RWPE1 (cell line): ENCODE data around the gene KIF2C.
"Not testable (repeated sequence)": the region's sequence is repeated elsewhere in the genome, so short reads cannot be mapped to it uniquely, and the experiment has no call there.

Source experiments
- CTCF ChIA-PET: fragments of 350-600 bp; sonication (Branson Sonifier 250); formaldehyde crosslinking; extraction: SDS; loops from one replicate; lab custom pipeline; 2021; lab: Yijun Ruan, JAX
- POLR2A ChIA-PET: fragments of 400-600 bp; formaldehyde crosslinking; extraction: SDS; loops from one replicate; lab custom pipeline; 2020; ENCODE audit warnings: antibody characterized with exemption; ENCODE audit not compliant: low non-redundant PET; lab: Yijun Ruan, JAX
- DNase-seq: peaks from one replicate; pipeline ENCODE4 v3.0.0; 2012; ENCODE audit warnings: low spot score
- H3K27ac ChIP-seq: fragments of 450-650 bp; 2 replicates; pipeline ENCODE4 v1.5.1; 2017
- TF ChIP-seq, protein P1 (sequence below): fragments of 450-650 bp; conservative IDR thresholded peaks from 2 replicates; pipeline ENCODE4 v1.5.1; 2017; ENCODE audit warnings: low read depth, mild to moderate bottlenecking

KIF2C gene

DNA sequence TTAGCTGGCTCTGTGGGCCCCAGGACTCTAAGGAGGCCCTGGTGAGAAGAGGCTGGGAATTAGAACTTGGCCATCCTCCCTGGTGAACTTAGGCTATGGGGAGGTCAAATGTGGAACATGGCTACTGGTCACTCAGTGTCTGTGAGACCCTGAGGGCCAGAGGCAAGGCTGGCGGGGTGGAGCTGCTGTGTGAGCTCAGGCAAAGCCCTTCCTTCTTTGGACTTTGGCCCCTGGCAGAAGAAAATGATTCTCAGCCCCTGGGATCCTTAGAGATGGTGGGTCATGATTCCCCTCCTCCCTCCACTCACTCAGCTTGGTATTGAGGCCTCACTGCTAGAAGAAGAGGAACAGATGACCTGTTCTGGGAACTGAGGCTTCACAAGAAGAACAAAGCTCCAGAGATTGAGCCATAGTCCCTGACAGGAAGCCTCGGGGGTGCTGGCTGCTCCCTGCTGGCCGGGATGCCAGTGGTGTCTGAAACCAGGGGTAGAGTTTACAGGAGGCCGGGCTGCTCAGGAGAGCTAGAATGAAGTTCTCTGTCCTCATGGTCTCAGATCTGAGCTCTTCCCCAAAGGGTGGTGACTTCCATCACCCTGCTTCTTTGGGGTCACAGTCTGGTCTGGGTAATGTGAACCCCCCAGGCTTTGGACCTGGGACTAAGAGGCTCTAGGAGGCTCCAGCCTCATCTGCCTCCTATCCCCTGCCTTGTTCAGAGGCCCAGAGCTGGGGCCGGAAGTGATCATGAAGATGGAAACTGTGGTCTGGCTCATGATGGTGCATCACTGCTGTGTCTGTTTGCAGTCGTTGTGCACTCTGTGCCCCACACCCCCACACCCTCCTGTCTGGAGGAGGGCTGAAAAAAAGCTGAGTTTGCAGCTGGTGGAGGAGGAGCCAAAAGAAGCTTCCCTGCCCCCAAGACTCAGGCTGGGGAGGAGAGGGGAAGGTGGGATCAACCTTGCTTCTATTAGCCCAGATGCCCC is 69.6 kb downstream of the KIF2C start:
- POLR2A ChIA-PET = interaction anchor here (1.0 kb wide), 1 partner anchor 9 kb away, joined by 4 read pairs; the partner anchor contains the start of gene PLK3
- H3K27ac ChIP-seq = peak overlapping the region; percentile 99
- DNase-seq = no peak
- CTCF ChIA-PET = interaction anchor here (0.6 to 1.1 kb wide), 3 partner anchors 12 to 163 kb away, joined by 3 to 4 read pairs (median 4); no protein-coding TSS in a partner anchor
- TF ChIP-seq, protein P1, sequence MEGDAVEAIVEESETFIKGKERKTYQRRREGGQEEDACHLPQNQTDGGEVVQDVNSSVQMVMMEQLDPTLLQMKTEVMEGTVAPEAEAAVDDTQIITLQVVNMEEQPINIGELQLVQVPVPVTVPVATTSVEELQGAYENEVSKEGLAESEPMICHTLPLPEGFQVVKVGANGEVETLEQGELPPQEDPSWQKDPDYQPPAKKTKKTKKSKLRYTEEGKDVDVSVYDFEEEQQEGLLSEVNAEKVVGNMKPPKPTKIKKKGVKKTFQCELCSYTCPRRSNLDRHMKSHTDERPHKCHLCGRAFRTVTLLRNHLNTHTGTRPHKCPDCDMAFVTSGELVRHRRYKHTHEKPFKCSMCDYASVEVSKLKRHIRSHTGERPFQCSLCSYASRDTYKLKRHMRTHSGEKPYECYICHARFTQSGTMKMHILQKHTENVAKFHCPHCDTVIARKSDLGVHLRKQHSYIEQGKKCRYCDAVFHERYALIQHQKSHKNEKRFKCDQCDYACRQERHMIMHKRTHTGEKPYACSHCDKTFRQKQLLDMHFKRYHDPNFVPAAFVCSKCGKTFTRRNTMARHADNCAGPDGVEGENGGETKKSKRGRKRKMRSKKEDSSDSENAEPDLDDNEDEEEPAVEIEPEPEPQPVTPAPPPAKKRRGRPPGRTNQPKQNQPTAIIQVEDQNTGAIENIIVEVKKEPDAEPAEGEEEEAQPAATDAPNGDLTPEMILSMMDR = no peak

DNA sequence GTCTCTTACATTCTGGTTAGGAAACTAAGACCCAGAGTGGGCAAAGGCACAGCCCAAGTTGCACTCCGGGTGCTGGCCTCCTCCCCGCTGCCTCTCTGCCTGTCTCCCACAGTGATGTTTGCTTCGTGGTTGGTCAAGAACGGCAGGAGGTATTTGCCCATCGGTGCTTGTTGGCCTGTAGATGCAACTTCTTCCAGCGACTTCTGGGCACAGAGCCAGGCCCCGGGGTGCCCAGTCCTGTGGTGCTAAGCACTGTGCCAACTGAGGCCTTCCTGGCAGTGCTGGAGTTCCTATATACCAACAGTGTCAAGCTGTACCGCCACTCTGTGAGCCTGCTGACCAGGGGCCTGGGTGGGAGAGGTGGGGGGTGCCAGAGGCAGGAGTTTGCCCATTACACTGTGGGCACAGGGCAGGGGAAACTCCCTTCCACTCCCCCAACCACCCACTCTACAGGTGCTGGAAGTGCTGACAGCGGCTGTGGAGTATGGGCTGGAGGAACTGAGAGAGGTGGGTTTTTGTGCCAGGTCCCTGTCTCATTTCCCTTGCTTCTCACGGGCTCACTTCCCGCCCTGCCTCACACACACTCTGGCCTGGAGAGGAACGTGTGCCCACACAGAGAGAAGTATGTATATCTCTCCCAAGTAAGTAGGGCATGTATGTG is 70.6 kb downstream of the KIF2C start:
- TF ChIP-seq, protein P1 = no peak
- H3K27ac ChIP-seq = peak overlapping the region; percentile 99
- ChIA-PET CTCF (interaction anchor here (0.7 kb wide), 1 partner anchor 1362 kb away, joined by 4 read pairs; no protein-coding TSS in a partner anchor), POLR2A (interaction anchor here (0.7 kb wide), 1 partner anchor 80 kb away, joined by 8 read pairs; no protein-coding TSS in a partner anchor)
- DNase-seq = no peak

DNA sequence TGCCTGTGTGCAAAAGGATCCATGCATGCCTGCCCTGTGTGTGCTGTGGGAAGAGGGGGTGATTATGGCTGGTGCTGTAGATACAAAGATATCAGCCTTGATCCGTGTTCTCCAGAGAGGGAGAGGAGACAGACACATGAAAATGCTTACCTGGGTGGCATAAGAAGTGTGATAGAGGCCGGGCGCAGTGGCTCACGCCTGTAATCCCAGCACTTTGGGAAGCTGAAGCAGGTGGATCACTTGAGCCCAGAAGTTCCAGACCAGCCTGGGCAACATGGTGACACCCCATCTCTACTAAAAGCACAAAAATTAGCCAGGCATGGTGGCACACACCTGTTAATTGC is 71.1 kb downstream of the KIF2C start:
- peak overlapping the region; percentile 99 for H3K27ac ChIP-seq
- ChIA-PET CTCF (interaction anchor here (0.7 kb wide), 1 partner anchor 1363 kb away, joined by 4 read pairs; no protein-coding TSS in a partner anchor), POLR2A (interaction anchor here (0.7 kb wide), 1 partner anchor 80 kb away, joined by 8 read pairs; no protein-coding TSS in a partner anchor)
- not testable (repeated sequence) for DNase-seq

DNA sequence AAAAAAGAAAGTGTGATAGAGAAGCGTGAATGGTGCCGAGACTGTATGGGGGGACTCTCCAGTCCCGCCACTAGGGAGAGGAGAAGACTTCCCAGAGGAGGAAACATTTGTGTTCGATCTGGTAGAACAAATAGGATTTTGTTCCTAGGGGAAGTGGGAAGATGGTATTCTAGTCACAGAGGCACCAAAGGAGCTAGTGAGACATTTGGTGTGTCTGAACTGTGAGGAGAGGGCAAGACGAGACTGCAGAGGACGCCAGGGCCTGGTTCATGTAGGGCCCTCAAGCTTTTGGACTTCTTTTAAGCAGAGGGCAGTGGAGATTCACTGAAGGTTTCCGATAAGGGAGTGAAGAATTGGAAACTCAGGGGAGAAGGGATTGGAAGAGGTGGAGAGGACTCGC is 71.6 kb downstream of the KIF2C start:
- H3K27ac ChIP-seq = peak overlapping the region; percentile 99
- TF ChIP-seq, protein P1 = no peak
- DNase-seq = no peak
- POLR2A ChIA-PET = interaction anchor here (0.7 kb wide), 2 partner anchors 11 to 81 kb away, joined by 8 read pairs; no protein-coding TSS in a partner anchor
- CTCF ChIA-PET = interaction anchor here (0.7 kb wide), 1 partner anchor 1363 kb away, joined by 4 read pairs; no protein-coding TSS in a partner anchor

DNA sequence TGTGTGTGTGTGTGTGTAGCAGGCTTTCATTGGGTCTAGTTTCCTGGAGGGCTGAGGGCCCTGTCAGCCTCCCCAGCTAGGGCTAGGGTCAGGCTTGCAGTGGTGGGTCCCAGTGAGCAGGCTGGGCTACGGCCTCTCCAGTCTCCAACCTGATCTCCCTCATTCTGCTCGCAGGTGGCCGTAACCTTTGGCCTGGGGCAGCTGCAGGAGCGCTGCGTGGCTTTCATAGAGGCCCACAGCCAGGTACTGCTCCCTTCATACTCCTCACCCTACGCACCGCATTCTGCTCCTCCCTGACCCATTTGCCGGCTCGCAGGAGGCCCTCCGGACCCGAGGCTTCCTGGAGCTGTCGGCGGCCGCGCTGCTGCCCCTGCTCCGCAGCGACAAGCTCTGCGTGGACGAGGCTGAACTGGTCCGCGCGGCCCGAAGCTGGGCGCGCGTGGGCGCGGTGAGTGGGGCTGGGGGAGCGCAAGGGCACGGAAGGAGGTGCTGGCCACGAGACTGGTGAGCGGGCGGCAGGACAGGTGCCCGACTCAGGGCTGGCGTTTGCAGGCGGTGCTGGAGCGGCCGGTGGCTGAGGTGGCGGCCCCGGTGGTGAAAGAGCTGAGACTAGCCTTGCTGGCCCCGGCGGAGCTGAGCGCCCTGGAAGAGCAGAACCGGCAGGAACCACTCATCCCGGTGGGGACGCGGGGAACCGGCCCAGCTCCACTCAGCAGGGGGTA is 73.3 kb downstream of the KIF2C start:
- TF ChIP-seq, protein P1 = no peak
- CTCF ChIA-PET = interaction anchor here (0.6 kb wide), 1 partner anchor 37 kb away, joined by 4 read pairs; no protein-coding TSS in a partner anchor

DNA sequence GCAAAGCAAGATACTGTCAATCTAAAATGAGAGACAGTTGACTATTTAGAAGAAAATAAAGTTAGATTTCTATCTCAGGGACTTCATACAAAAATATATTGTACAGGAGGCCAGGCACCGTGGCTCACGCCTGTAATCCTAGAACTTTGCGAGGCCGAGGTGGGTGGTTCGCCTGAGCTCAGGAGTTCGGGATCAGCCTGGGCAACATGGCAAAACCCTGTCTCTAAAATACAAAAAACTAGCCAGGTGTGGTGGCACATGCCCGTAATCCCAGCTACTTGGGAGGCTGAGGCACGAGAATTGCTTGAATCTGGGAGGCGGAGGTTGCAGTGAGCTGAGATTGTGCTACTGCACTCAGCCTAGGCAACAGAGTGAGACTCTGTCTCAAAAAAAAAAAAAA is 76.3 kb downstream of the KIF2C start:
- not testable (repeated sequence) for DNase-seq
- CTCF ChIA-PET = interaction anchor here (0.8 kb wide), 1 partner anchor 16 kb away, joined by 7 read pairs; the partner anchor contains the start of gene PLK3

More for the DNA sequence above, 73.3 kb downstream of the KIF2C start:
- H3K27ac ChIP-seq = peak overlapping the region; percentile 99
- no peak for DNase-seq
- POLR2A ChIA-PET = interaction anchor here (1.6 kb wide), 1 partner anchor 13 kb away, joined by 8 read pairs; the partner anchor contains the start of gene PLK3

More for the DNA sequence above, 76.3 kb downstream of the KIF2C start:
- peak overlapping the region; percentile 55 for H3K27ac ChIP-seq
- POLR2A ChIA-PET = not testable (repeated sequence)
